ENCODE results near the gene NHS. TPM values are rescaled to one million over a fixed set of nuclear protein-coding genes. Genes with fewer than 3 reads are reported as not detected.

The NHS gene
- total RNA-seq, 1 donor from 2014 or later, result 14.9 TPM

DNA sequence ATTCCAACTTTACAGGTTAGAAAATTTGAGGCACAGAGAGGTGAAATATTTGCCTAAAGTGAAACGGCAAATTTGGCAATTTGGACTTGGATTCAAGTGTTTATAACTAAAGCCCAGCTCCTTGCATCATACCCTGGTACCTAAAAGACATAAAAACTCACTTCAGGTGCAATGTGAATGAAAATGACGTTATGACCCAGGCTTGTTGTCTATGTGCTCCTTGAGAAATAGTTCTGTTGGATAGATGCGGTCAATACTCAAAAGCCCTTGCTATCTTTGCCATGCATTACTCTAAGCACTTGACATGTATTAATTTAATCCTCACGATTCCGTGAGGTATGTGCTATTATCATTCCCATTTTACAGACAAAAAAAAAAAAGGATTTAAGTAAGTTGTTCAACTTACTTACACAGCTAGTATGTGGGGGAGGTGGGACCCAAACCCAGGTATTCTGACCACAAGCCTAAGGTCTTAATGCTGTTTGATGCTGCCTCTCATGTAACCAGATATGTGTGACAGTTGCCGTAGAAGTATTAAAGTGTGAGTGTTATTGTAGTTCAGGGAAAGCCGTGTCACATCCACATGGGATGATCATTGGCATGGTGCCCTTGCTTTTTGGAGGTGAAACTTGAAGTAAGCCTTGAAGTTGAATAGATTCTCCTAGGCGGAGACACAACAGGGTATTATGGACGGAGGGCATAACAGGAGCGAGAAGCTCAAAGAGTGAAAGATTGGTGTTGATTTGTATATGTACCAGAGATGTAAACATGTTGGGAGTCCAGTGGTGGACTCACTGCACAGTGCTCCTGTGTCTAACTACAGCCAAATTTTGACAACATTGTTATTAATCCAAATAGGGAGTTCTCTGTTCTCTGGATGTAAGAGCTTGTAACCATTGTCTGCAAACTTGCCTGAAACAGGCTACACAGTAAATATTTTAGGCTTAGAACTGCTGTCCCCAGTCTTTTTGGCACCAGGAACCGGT, 365.4 kb downstream of the NHS start:
- H3K4me1 Mint-ChIP-seq (ENCODE audit: low read depth), result peaks cover 13% of the 10 kb centered on the region
- no peak for DNase-seq (ENCODE audit: low spot score)
- no peak overlapping the region for H3K27ac Mint-ChIP-seq (ENCODE audit: unreplicated experiment)
- TF ChIP-seq, protein P1, sequence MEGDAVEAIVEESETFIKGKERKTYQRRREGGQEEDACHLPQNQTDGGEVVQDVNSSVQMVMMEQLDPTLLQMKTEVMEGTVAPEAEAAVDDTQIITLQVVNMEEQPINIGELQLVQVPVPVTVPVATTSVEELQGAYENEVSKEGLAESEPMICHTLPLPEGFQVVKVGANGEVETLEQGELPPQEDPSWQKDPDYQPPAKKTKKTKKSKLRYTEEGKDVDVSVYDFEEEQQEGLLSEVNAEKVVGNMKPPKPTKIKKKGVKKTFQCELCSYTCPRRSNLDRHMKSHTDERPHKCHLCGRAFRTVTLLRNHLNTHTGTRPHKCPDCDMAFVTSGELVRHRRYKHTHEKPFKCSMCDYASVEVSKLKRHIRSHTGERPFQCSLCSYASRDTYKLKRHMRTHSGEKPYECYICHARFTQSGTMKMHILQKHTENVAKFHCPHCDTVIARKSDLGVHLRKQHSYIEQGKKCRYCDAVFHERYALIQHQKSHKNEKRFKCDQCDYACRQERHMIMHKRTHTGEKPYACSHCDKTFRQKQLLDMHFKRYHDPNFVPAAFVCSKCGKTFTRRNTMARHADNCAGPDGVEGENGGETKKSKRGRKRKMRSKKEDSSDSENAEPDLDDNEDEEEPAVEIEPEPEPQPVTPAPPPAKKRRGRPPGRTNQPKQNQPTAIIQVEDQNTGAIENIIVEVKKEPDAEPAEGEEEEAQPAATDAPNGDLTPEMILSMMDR (IDR thresholded peaks at IDR 0.05), result no peak
- H3K36me3 Mint-ChIP-seq (ENCODE audit: low read depth), result no peaks in the 10 kb centered on the region
- no peaks in the 10 kb centered on the region for H3K9me3 Mint-ChIP-seq (ENCODE audit: low read depth)
- no peaks in the 10 kb centered on the region for H3K27me3 Mint-ChIP-seq (ENCODE audit: low read depth)
- H3K4me3 Mint-ChIP-seq (ENCODE audit: unreplicated experiment), result no peak overlapping the region

DNA sequence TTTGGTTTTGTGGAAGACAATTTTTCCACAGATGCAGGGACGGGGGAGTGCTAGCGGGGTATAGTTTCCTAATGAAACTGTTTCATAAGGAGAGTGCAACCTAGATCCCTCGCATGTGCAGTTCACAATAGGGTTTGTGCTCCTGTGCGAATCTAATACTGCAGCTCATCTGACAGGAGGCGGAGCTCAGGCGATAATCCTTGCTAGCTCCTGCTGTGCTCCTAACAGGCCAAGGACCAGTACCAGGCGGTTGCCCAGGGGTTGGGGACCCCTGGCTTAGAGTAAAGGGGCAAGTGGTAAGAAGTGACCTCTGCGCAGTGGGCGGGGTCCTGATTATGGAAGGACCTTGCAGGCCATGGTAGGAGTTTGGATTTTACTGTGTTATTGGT, 366.1 kb downstream of the NHS start:
- Mint-ChIP-seq H3K4me1 (ENCODE audit: low read depth) (peaks cover 13% of the 10 kb centered on the region), H3K27ac (ENCODE audit: unreplicated experiment) (no peak overlapping the region), H3K27me3 (ENCODE audit: low read depth) (no peaks in the 10 kb centered on the region), H3K9me3 (ENCODE audit: low read depth) (no peaks in the 10 kb centered on the region), H3K36me3 (ENCODE audit: low read depth) (no peaks in the 10 kb centered on the region), H3K4me3 (ENCODE audit: unreplicated experiment) (no peak overlapping the region)
- TF ChIP-seq, protein P1 (IDR thresholded peaks at IDR 0.05), result no peak
- no peak for DNase-seq (ENCODE audit: low spot score)

DNA sequence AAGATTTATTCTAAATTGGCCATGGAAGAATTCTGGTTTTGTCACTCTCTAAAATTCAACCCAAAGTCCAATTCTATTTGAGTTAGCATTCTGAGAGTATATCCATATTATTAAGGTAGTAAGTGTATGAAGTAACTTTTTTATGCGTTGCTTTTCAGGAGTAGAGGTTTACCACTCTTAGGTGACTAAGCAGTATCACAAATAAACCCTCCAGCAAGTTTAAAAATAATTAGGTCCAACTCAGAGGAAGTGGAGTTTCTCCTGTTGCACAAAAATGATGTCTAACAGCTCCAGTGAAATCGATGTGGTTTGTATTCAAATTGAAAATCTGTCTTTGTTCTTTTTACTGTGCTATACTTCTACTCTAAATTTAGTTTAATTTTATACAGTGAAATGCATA, 368.9 kb downstream of the NHS start:
- peaks cover 9% of the 10 kb centered on the region for H3K4me1 Mint-ChIP-seq (ENCODE audit: low read depth)
- no peak overlapping the region for H3K4me3 Mint-ChIP-seq (ENCODE audit: unreplicated experiment)
- peaks cover 3% of the 10 kb centered on the region for H3K36me3 Mint-ChIP-seq (ENCODE audit: low read depth)
- H3K9me3 Mint-ChIP-seq (ENCODE audit: low read depth), result no peaks in the 10 kb centered on the region
- H3K27me3 Mint-ChIP-seq (ENCODE audit: low read depth), result no peaks in the 10 kb centered on the region
- H3K27ac Mint-ChIP-seq (ENCODE audit: unreplicated experiment), result no peak overlapping the region
- TF ChIP-seq, protein P1 (IDR thresholded peaks at IDR 0.05), result no peak
- no peak for DNase-seq (ENCODE audit: low spot score)

DNA sequence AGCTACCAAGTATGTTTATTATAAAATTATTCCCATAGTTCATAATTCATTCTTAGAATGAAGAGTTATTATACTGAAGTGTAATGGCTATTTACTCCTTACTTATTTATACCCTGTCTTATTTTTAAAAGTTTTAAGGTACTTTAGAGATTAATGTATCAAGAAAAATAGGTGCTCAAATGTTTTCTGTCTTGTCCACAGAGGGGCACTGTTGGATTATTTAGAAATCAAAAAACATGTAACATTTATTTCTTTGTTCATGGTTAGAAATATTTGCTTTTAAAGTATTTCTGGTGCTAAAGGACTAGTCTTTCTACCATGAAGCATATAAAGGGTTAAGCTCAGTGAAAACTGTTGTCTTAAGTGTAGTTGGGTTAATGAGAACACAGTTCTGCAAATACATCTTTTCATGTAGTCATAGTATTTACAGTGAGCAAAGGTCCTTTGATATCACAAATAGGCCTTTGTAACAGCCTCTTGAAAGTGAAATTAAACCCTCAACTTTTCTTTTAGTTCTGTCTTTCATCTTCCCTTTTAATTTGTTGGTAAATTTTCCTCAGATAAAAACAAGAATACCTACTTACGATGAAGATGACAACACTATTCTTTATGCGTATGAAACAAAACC, 370.0 kb downstream of the NHS start:
- no peaks in the 10 kb centered on the region for H3K27me3 Mint-ChIP-seq (ENCODE audit: low read depth)
- DNase-seq (ENCODE audit: low spot score), result no peak
- no peak overlapping the region for H3K27ac Mint-ChIP-seq (ENCODE audit: unreplicated experiment)
- TF ChIP-seq, protein P1 (IDR thresholded peaks at IDR 0.05), result peak; percentile 83
- H3K9me3 Mint-ChIP-seq (ENCODE audit: low read depth), result no peaks in the 10 kb centered on the region
- H3K4me3 Mint-ChIP-seq (ENCODE audit: unreplicated experiment), result no peak overlapping the region
- H3K4me1 Mint-ChIP-seq (ENCODE audit: low read depth), result peaks cover 2% of the 10 kb centered on the region
- H3K36me3 Mint-ChIP-seq (ENCODE audit: low read depth), result peaks cover 3% of the 10 kb centered on the region

DNA sequence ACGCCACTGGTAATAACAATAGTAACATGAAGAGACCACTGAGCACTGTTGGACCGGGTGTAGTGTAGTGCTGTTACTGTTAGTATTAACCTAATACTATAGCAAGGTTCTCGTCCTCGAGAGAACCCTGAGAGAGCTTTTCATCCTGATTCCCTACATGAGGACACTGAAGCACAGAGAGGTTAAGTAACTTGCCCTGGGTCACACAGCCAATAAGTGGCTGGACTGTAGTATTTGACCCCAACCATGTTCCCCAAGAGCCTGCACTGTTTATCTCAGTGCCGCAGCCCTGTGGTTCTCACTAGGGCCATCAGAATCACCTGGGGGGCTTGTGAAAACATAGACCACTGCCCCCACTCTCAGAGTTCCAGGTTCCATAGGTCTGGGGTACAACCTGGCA, 372.7 kb downstream of the NHS start:
- Mint-ChIP-seq H3K4me3 (ENCODE audit: unreplicated experiment) (no peak overlapping the region), H3K36me3 (ENCODE audit: low read depth) (peaks cover 9% of the 10 kb centered on the region), H3K4me1 (ENCODE audit: low read depth) (peaks cover 2% of the 10 kb centered on the region), H3K27me3 (ENCODE audit: low read depth) (peaks cover 2% of the 10 kb centered on the region), H3K27ac (ENCODE audit: unreplicated experiment) (no peak overlapping the region), H3K9me3 (ENCODE audit: low read depth) (no peaks in the 10 kb centered on the region)
- TF ChIP-seq, protein P1 (IDR thresholded peaks at IDR 0.05), result no peak
- no peak for DNase-seq (ENCODE audit: low spot score)
